ENCODE results near the gene CDC42EP2.
A peak's percentile ranks its signal among the peaks of the same experiment; 100 is the strongest.

Gene CDC42EP2

GRCh38 chr11:65314501-65315203 is at the start of gene CDC42EP2:
TSS of gene CDC42EP2 (plus strand) at chr11:65314866. CDS start at chr11:65320899, 6,033 bp downstream.
- TF ChIP-seq CTCF (IDR thresholded peaks at IDR 0.05; ENCODE audit: control insufficient read depth, insufficient read depth, low read depth, low read length, missing control alignments) = no peak
- peak within 1 kb of the TSS; percentile 59 for H3K4me3 ChIP-seq (ENCODE audit: control insufficient read depth, low read depth, low read length)
- DNase-seq (ENCODE audit: low read depth) = no peak

DNA sequence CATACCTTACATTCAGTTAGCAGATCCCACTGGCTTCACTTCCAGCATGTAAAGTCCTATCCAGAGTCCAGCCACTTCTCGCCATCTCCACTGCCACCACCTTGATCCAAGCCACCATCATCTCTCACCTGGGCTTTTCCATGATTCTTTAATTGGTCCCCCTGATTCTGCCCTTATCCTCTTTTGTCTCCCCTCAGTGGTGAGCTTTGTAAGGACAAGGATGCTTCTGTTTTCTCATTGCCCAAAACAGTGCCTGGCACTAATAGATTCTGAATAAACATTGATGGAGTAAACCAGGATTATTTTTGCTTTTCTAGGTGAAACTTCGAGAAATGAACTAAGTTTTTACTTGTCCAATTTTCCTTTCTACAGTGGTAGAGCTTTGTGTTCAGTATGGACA is 48.5 kb upstream of the CDC42EP2 start:
- no peak overlapping the region for H3K4me3 ChIP-seq (ENCODE audit: control insufficient read depth, low read depth, low read length)
- TF ChIP-seq CTCF (IDR thresholded peaks at IDR 0.05; ENCODE audit: control insufficient read depth, insufficient read depth, low read depth, low read length, missing control alignments) = no peak
- no peak for DNase-seq (ENCODE audit: low read depth)

DNA sequence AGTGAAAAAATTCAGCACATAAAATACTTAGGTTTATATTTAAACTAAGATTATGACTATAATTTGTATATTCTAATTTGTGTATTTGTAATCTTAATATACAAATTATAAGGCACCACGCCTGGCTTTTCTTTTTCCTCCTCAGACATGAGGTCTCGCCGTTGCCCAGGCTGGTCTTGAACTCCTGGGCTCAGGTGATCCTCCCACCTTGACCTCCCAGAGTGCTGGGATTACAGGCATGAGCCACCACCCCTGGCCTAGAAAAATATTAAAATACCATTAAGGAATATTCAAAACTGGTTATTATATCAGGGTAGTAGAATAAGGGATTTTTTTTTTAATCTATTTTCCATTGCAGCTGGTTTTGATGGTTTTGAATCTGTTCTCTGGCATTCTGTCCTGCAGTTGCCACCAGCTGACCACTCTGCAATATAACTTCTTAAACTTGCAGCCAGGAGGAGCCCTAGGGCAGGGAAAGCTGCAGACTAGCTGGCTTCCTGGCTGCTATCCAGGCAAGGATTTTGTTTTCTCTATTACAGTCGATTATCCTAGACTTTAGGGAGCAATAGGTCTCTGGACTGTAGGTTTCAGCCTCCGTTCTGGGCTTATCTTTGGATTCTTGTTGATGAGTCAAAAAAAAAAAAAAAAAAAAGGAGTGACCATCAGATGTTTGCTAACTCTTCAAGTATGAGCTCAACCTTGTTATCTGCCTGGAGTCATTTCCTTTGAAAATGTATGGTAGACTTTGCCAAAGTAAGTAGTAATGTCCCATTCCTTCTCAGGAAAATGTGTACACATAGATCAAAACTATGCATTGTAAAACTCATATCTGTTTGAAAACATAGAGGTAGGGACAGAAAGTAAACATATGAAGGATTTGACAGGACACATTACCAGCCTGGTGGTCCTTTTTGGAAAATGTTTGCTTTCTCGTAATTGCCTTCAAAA is 39.7 kb upstream of the CDC42EP2 start:
- peak; percentile 97 for DNase-seq (ENCODE audit: low read depth)
- H3K4me3 ChIP-seq (ENCODE audit: control insufficient read depth, low read depth, low read length) = no peak overlapping the region
- TF ChIP-seq CTCF (IDR thresholded peaks at IDR 0.05; ENCODE audit: control insufficient read depth, insufficient read depth, low read depth, low read length, missing control alignments) = peak; percentile 79

DNA sequence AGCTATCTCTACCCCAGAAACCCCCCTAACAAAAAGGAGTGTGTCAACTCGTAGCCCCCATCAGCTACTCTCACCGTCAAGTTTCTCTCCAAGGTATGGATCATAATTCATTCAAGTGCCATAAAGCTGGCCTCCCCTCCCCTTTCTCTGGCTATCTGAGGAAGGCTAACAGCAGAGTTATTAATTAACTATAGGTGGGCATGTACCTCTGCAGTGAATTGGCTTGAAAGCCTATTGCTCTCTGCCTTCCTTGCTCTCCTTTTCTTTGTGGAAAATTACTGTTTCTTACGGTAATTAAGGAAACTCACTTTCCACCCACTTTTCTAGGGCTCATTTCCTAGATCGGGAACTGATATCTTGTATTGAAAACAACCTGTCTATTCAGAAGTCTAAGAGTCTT is 38.8 kb upstream of the CDC42EP2 start:
- no peak for DNase-seq (ENCODE audit: low read depth)
- no peak overlapping the region for H3K4me3 ChIP-seq (ENCODE audit: control insufficient read depth, low read depth, low read length)
- TF ChIP-seq CTCF (IDR thresholded peaks at IDR 0.05; ENCODE audit: control insufficient read depth, insufficient read depth, low read depth, low read length, missing control alignments) = no peak

DNA sequence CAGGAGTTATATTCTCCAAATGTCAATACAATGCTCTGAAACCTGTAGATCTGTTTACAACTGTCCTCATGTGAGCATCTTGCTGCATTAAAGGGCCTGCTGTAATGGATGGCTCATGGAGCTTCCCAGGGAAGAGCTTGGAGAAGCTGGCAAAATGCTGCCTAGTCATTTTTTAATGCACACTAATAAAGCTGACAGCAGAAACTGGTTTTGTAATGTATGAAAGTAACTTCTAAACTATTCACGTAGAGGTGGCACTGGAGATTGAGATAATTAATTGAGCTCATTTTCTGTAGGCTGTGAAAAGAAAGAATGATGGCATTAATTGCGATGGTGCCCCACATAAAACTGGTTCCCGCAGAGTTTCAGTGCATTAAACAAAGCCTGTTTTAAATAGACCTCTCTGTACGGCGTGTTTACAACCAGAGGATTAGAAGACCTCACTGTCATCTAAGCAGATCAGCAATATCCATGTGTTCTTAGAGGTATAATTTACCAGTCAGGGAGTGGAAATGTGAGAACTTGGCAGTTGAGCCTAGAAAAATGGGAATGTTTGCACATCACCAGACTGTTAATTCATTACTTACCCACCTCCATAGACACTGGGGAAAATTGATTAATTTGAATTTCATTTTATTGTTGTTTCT is 36.9 kb upstream of the CDC42EP2 start:
- no peak for DNase-seq (ENCODE audit: low read depth)
- no peak for TF ChIP-seq CTCF (IDR thresholded peaks at IDR 0.05; ENCODE audit: control insufficient read depth, insufficient read depth, low read depth, low read length, missing control alignments)
- H3K4me3 ChIP-seq (ENCODE audit: control insufficient read depth, low read depth, low read length) = no peak overlapping the region

DNA sequence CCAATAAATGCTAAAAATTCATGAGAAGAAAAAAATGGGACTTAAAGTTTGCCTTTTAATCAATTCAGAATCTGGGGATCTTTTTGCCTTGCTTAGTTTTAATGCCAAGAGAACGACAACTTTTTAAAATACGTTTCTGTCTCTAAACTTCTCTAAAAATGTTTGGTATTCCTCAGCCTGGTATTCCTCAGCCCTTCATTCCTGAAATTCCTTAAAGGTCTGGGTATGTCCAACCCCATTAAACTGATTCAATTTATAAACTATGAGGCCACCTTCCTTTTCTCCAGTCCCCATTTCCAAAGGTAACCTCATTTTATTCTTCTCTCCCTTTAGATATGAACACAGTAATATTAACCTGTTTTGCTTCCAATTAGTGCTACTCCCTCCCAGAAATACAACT is 36.3 kb upstream of the CDC42EP2 start:
- no peak for DNase-seq (ENCODE audit: low read depth)
- TF ChIP-seq CTCF (IDR thresholded peaks at IDR 0.05; ENCODE audit: control insufficient read depth, insufficient read depth, low read depth, low read length, missing control alignments) = no peak
- no peak overlapping the region for H3K4me3 ChIP-seq (ENCODE audit: control insufficient read depth, low read depth, low read length)

Measured in AG09309 (cell line).